GM18511 (cell line): ENCODE results near the gene SDHB.
A peak's percentile ranks its signal among the peaks of the same experiment; 100 is the strongest.

Source experiments
- ATAC-seq: cut with Tn5 transposase; IDR thresholded peaks from one replicate; pipeline ENCODE4 v1.9.1; 2021; ENCODE audit warnings: mild to moderate bottlenecking, moderate library complexity; ENCODE audit not compliant: unreplicated experiment

SDHB gene

DNA sequence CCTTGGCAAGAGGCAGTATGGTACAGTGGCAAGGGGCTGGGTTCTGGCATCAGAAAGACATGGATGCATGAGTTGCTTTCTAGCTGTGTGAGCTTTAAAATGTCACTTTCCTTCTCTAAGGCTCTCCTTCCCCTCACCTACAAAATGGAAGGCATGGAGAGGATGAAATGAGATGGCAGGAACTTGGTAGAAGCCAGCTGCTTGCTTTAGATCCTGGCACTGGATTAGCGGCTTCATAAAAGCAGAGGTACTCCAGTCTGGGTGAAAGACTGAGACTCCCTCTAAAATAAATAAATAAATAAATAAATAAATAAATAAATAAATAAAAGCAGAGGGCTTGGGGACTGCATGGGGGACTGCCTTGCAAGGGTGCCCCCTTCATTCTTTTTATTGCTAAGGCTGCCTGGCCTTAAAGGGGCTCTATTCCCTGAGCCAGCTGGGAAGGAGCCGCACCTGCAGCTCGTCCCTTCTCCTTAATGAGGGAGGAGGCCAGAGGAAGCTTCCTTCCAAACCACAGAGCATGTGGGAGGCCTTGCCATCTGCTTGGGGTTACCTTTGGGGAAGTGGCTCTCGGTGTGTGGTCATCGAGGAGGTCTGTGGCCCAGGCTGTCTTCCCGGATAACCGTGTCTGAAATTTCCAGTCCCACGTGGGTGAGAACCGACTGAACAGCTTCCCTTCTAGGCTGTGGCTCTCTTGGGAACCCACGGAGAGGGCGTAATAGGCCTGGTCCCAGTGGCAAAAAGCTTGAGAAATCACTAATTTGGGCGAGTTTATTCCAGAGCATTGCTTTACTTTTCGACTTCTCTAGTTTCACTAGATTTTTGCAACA lies 40.1 kb downstream of the SDHB start:
- no peak for ATAC-seq

DNA sequence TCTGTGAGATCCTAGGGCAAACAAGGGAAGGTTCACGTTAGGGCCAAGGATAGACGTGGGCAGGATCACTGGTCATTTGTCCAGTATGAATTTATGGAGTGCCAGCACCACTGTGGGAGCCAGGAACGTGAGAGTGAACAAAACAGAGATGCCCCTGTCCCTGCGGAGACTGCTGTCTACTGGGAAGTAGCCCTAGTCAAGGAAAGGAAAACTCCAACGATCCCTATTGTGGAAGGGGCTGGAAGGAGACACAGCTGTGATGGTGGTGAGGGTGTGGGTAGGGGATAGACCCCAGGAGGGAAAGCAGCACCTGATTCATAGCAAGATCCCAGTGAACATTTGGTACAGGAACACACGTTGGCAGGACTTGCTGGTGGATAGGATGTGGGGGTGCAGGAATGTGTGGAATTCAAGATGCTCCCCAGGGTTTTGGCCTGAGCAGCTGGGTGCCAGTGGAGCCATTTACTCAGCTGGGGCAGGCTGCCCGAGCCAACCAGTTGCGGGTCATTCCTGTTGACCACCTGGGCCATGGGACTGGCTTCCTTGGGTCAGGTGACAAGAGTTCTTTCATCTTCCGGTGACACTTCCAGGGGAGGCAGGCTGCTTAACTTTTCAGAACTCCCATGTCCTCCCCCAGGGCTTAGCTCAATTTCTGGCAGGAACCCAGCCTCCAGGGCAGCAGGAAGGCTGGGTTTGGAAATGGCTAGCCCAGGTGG lies 40.9 kb downstream of the SDHB start:
- ATAC-seq: no peak

DNA sequence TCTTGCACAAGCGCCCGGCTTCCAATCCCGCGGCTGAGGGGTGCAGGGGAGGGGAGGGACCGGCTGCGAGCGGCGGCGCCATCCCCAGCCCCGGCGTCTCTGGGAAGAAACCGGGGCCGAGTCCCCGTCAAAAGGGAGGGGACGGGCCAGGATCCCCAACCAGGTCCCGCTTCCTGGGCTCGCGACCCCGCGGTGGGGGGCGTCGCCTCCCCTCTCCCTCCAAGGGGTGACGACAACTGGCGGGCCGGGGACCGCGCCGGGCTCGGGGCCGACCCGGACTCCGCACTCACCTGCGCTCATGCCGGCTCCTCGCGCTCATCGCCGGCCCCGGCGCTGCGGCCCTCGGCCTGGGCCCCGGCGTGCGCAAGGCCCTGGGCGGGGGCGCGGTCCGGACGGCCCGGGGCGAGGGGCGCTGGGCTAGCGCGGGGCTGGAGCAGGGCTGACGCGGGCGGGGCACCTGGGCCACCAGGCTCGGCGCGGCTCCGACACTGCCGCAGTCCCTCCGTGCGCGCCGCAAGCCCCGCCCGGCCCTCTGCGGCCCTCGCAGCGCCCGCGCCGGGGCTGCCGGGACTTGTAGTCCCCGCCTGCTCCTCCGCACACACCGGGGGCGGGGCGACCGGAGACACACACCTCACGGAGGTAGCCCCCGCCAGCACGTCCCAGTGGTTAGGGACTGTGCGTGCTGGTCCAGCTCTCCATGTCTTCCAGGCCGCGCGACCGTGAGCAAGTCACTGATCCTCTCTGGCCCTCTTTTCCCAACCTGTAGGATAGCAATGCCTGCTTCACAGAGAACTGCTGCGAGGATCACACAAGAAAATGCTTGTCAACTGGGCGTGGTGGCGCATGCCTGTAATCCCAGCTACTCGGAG lies 42.2 kb downstream of the SDHB start, which contains the start of gene ATP13A2:
Gene ATP13A2 (minus strand): TSS at position 490 of the 869 bp plus-strand sequence. CDS start 190 bp downstream, at position 300.
- peak; percentile 93 for ATAC-seq

DNA sequence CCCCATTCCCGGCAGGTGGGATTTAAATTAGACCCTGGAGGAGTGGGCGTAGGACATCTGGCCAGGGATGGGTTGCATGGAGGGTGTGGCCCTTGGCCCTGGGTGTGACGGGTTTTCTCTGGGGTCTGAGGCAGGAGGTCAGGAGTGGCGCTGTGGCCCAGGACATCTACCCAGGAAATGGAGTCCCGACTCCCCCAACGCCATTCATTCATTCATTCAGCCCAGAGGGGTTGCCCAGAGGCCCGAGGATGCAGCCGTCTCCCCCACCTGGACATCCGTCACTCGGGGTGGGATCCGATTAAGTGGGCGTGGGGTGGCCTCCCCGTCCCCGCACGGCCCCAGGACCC lies 42.8 kb downstream of the SDHB start:
- no peak for ATAC-seq

DNA sequence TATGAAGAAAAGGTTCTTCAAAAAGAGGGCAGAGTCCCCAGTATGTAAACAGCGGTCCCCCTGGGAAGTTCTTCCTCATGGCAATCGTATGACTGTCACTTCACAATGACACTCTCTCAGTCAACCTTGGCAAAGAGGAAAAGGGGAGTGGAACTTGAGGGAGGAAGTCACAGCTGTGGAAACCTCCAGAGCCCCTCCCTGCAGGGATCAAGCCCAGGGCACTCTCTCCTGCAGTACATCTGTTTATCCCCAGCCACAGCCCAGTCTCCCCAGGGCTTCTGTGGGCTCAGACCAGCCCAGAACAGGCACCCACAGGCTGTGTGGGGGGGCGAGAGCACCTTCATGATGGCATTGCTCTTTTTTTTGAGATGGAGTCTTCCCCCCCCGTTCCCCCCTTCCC lies 44.1 kb downstream of the SDHB start:
- ATAC-seq: no peak

DNA sequence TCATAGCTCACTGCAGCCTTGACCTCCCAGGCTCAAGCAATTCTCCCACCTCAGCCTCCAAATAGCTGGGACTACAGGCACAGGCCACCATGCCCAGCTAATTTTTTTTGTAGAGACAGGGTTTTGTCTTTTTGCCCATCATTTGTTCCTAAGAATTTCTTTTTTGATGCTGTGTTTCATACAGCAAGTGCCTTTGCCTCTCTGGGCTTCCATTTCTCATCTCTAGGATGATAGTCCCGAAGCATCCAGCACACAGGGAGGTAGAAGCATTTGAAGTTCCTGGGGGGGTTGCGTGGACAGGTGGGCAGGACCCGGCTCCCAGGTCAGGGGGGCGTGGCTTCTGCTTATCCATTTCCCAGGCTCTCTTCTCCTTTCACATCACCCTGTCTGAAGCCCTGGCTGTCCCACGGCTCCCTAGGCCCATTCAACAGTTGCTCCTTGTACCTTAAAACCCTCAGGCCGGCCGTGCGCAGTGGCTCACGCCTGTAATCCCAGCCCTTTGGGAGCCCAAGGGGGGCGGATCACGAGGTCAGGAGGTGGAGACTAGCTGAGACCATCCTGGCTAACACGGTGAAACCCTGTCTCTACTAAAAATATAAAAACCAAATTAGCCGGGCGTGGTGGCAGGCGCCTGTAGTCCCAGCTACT lies 45.5 kb downstream of the SDHB start:
- ATAC-seq: no peak

DNA sequence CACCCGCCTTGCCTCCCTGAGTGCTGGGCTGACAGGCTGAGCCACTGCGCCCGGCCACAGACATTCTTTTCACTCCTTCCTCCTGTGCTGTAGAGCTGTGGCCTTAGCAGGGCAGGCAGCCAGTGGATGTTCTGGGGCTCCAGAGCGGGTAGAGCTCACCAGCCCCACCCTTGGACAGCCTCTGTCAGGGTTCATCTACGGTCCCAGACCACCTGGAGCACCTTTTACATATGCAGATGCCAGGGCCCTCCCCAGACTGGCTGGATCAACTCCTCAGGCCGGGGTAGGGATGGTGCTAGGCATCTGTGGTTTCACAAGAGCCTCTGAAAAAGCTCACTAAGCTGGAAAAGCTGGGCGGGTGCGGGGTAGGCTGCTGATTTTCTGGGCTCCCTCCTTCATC lies 46.7 kb downstream of the SDHB start:
- no peak for ATAC-seq

DNA sequence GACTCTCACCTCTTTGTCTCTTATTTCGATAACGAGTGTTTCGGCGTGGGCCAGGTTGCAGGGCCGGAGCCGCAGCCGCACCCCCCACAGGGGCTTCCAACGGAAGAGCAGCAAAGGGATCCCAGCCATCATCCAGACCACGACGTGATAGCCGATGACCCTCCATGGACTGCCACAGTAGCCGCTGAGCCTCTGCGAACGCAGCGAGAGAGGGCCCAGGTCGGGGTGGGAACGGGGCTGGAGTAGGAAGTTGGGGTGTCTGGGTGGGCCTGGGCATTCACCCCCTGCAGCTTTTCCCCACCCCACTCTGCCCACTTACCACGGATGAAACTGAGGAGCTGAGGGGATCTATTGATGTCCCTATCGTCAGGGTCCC lies 48.5 kb downstream of the SDHB start:
- ATAC-seq: no peak

DNA sequence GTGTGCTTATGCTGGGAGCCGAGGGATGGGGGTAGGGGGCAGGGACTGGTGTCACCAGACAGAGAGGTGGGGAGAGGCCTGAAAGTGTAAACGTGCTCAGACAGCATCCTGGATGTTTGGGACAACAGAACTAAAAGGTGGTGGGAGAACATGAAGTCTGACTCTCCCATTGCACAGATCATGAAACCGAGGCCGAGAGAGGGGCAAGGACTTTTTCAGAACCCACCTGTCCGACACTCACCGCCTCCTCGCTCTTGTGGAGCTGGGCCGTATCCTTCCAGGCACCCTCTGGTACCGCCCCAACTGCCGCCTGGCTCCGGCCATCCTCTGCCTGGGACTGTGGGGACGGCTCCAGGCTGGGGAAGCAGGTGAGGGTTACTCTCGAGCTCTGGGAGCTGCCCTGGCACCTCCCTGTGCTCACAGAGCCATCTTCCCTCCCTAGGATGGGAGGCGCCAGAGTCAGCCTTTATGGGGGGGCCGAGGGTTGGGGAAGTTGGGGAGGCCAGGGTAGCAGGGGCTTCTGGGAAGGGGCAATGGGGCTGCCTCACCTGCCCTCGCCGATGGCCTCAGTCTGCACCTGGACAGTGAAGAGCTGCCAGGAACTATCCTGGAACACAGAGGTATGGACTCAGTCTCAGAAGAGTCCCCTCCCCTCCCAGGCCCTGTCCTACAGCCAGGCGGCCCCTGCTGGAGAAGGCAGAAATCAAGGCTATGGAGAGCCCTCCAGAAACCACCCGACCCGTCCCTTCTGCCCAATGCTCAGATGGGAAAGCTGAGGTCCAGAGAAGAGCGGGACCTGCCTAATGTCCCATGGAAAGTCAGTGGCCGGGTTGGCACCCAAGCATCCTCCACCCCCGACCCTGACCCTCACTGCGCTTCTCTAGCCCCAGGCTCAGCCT lies 49.1 kb downstream of the SDHB start:
- no peak for ATAC-seq

DNA sequence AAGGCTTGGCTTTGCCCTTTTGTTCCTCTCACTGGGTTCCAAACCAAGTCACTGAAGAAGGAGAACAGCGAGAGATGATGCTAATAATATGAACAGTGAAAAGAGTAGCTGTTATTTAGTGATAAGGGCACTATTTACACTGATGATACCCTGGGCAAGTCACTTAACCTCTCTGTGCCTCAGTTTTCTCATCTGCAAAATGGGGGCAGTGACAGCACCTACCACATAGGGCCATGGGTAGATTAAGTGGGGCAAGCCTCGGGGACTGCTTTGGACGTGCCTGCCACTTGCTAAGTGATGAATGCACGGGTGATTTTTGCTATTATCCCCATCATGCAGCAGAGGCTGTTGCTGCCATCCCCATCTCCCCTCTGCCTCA lies 51.3 kb downstream of the SDHB start:
- ATAC-seq: no peak

DNA sequence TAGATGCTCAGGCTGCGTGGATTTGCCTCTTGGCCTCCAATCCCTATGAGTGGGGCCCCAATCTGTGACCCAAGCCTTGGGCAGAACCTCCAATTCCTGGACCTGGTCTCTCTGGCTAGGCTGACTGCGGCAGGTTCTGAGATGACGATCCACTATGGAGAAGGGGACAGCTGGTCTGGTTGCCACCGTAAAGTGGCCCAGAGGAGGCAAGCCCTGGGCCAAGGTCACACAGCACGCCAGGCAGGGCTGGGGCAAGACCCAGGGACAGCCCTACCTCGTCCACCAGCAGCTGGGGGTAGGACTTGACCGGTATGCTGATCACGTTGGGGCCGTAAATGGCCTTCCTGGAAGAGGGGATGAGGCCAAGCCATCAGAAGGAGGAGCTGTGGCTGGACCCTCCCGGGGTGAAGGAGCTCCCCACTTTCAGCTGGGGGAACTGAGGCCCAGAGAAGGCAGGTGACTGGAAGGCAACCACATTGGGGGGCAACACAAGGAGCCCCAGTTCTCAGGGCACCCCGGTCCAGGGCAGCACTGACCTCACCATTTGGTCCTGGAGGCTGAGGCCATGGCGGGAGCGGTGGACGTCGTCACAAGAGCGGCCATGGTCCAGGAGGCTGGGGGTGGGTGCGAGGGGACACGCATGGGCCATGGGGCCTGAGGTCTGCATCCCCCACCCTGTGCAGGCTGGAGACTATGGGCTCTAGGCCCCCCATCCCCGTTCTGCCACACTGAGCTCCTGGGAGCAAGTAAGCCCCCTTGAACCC lies 51.9 kb downstream of the SDHB start:
- ATAC-seq: no peak

DNA sequence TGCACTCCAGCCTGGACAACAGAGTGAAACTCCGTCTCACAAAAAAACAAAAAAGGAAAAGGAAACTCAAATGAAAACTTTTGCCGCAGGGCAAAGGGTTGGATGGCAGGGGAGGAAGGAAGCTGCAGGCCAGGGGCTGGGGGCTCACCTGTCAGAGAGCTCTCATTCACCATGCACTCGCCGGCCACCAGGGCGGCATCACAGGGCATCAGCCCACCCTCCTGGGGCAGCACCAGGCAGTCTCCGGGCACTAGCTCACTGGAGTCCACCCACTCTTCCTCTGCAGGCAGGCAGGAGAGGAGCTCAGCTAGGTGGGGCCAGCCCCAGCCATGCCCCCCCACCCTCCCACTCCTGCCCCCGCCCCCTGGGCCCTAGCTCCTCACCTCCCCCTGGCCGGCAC lies 54.0 kb downstream of the SDHB start:
- no peak for ATAC-seq

DNA sequence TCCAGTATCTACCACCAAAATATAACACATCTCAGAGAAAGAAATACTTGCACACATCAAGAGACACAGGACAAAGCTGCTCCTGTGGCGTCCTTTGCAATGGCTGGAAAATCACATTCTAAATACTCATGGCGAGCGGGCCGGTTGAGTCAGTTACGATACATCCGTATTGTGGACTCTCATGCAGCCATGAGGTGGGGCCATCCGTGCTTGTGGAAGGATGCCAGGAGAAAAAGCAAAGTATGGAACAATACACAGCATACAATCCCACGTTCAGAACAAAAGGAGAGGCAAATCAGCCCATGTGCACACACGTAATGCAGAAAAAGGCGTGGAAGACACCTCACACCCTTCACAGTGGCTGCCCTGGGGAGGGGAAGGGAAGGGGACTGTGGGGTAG lies 55.2 kb downstream of the SDHB start:
- no peak for ATAC-seq

DNA sequence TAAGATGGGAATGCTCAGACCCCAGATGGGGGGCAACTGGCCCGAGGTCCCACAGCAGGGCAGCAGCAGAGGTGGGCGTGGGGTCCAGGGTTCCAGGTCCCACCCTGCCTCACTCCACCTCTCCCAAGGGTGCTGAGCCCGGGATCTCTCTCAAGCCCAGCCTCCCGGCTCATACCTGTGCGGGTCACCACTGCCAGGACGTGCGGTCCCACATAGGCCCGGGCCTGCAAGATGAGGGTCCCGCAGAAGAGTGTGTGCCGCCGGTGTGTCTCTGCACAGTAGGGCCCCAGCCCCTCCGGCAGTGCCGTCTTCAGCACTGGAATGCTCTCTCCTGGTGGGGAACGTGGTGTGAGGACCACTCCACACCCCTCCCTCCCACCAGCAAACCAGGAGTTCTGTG lies 57.0 kb downstream of the SDHB start:
- ATAC-seq: no peak

DNA sequence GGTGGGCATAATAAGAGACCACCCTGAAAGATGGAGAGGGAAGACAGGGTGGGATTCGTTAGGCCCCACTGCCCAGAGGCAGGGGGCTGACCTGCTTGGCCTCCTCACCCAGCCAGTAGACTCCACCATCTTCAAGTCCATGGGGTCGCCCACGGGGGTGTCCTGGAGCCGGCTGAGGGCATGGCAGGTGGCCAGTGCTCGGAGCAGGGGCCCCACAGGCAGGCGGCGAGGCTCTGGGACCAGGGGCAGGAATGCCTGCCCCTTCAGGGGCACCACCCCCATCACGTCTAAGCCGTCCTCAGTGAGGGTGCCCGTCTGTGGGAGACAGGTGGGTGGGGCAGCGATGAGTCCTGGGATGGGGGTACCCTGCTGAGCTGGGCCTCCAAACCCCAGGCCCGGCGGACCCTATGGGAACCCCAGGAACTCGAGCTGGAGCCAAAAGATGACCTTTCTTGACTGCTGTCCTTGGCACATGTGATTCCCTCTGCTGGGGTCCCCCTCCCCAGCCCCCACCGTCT lies 60.3 kb downstream of the SDHB start:
- ATAC-seq: no peak

DNA sequence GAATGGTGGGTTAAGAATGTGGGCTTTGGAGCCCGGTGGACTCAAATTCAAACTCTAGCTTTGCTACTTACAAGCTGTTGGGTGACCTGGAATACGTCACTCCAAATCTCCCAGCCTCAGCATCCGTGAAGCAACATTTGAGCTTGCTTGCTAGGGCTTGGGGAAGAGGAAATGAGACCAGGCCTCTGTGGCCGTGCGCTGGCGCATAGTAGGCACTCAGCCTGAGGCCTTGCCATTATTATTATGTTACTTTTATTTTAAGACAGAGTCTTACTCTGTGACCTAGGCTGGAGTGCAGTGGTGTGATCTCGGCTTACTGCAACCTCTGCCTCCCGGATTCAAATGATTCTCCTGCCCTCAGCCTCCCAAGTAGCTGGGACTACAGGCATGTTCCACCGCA lies 61.2 kb downstream of the SDHB start:
- ATAC-seq: no peak

DNA sequence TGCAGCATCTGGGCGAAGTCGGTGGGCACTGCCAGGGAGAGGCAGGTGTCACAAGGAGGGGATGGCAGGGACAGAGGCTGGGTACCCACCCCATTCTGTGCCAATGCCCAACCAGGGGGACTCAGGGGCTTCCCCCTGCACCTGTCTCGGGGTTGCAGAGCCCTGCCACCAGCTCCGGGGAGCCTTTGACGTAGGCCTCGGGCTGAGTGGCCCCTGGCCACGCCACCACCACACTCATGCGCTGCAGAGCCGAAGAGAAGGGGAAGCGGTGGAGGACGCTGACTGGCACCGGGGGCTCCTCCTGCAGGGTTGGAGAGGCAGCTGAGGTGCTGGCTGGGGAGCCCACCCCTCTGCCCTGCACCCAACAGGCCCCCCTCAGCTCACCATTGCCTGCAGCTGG lies 61.7 kb downstream of the SDHB start:
- ATAC-seq: no peak

DNA sequence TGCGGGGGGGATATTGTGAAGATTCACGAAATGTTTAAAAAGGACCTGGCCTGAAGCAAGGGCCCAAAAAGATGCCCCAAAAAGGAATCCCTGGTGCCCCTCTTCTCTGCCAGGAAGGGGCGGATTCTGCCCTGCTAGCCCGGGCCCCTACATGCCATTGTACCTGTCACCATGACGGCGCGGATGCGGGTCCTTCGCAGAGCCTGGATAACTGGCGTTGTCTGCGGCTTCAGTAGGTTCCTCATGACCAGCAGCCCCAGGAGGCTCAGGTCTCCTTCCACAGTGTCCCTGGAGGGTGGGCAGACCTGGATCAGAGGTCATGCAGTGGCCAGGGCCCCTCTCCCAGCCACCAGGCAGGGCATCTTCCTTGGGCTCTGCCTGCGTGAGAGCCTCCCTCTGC lies 62.3 kb downstream of the SDHB start:
- no peak for ATAC-seq
